Stimulated activated CD4-positive, alpha-beta T cell treated with anti-CD3 and anti-CD28 coated beads, TNF-alpha, amount 100 ng/mL, for 4 hours (primary cell): ENCODE data around the gene PDE5A.
A peak's percentile ranks its signal among the peaks of the same experiment; 100 is the strongest.
"Not testable (repeated sequence)": the region's sequence is repeated elsewhere in the genome, so short reads cannot be mapped to it uniquely, and the experiment has no call there.

Experiments used
- DNase-seq, 3 experiments: peaks; one replicate each; pipeline ENCODE4 v3.0.0-alpha.2; 2020; ENCODE audit warnings: low read depth in 3 of 3

PDE5A gene

GRCh38 chr4:119646347-119647071 lies 17.9 kb upstream of the PDE5A start:
- no peak for DNase-seq

GRCh38 chr4:119643306-119644042 lies 14.9 kb upstream of the PDE5A start:
- no peak for DNase-seq

GRCh38 chr4:119641765-119642164 lies 13.2 kb upstream of the PDE5A start:
- DNase-seq: no peak

- no peak for DNase-seq
Measured at GRCh38 chr4:119638359-119638758, 9.8 kb upstream of the PDE5A start.

GRCh38 chr4:119636851-119637250 lies 8.2 kb upstream of the PDE5A start:
- DNase-seq: not testable (repeated sequence)

GRCh38 chr4:119632216-119632615 lies 3.6 kb upstream of the PDE5A start:
- DNase-seq: no peak

- no peak for DNase-seq
Measured at GRCh38 chr4:119629142-119629471, 503 bp upstream of the PDE5A start.

GRCh38 chr4:119627267-119628255 lies 1.0 kb downstream of the PDE5A start:
- DNase-seq: peak; percentile 13 to 43 (median 30)

GRCh38 chr4:119626943-119627266 lies 1.7 kb downstream of the PDE5A start:
- no peak for DNase-seq

GRCh38 chr4:119626420-119626819 lies 2.2 kb downstream of the PDE5A start:
- DNase-seq: no peak

- DNase-seq: no peak
Measured at GRCh38 chr4:119625761-119626160, 2.8 kb downstream of the PDE5A start.

GRCh38 chr4:119624356-119624755 lies 4.2 kb downstream of the PDE5A start:
- no peak for DNase-seq

- DNase-seq: no peak
Measured at GRCh38 chr4:119623025-119623424, 5.6 kb downstream of the PDE5A start.

- DNase-seq: no peak
Measured at GRCh38 chr4:119615068-119615719, 13.4 kb downstream of the PDE5A start.

GRCh38 chr4:119604266-119604665 lies 24.3 kb downstream of the PDE5A start:
- no peak for DNase-seq

GRCh38 chr4:119602366-119602765 lies 26.2 kb downstream of the PDE5A start:
- DNase-seq: no peak

GRCh38 chr4:119598521-119598920 lies 30.1 kb downstream of the PDE5A start:
- no peak for DNase-seq

GRCh38 chr4:119597377-119597776 lies 31.2 kb downstream of the PDE5A start:
- DNase-seq: no peak

GRCh38 chr4:119593698-119594097 lies 34.9 kb downstream of the PDE5A start:
- DNase-seq: no peak

GRCh38 chr4:119592830-119593229 lies 35.8 kb downstream of the PDE5A start:
- DNase-seq: no peak

GRCh38 chr4:119589165-119589564 lies 39.4 kb downstream of the PDE5A start:
- no peak for DNase-seq

- no peak for DNase-seq
Measured at GRCh38 chr4:119587796-119588195, 40.8 kb downstream of the PDE5A start.
